CD4-positive, alpha-beta T cell treated with Interleukin-17A for 4 hours (primary cell): Measurements from ENCODE around the gene DDX27.

ENCODE experiments used
- DNase-seq: peaks from one replicate; pipeline ENCODE4 v3.0.0-alpha.2; 2020; ENCODE audit warnings: mixed read lengths

Gene DDX27

GRCh38 chr20:49279677-49280462, 60.7 kb downstream of the DDX27 start:
- no peak for DNase-seq

GRCh38 chr20:49280463-49281058, 61.3 kb downstream of the DDX27 start:
- DNase-seq: no peak

GRCh38 chr20:49281059-49281912, 62.1 kb downstream of the DDX27 start:
- DNase-seq: no peak

- no peak for DNase-seq
Measured at GRCh38 chr20:49281913-49282467, 62.8 kb downstream of the DDX27 start.

- no peak for DNase-seq
Measured at GRCh38 chr20:49282584-49283171, 63.5 kb downstream of the DDX27 start.

- no peak for DNase-seq
Measured at GRCh38 chr20:49283176-49283702, 64.0 kb downstream of the DDX27 start.

GRCh38 chr20:49283703-49284625, 64.7 kb downstream of the DDX27 start:
- no peak for DNase-seq

GRCh38 chr20:49284818-49285217, 65.6 kb downstream of the DDX27 start:
- no peak for DNase-seq

- no peak for DNase-seq
Measured at GRCh38 chr20:49285233-49285668, 66.0 kb downstream of the DDX27 start.

- no peak for DNase-seq
Measured at GRCh38 chr20:49285813-49286494, 66.7 kb downstream of the DDX27 start.

GRCh38 chr20:49286689-49287551, 67.7 kb downstream of the DDX27 start:
- DNase-seq: no peak

- DNase-seq: no peak
Measured at GRCh38 chr20:49287555-49288249, 68.5 kb downstream of the DDX27 start.

- DNase-seq: no peak
Measured at GRCh38 chr20:49288250-49288751, 69.1 kb downstream of the DDX27 start.

GRCh38 chr20:49288784-49289696, 69.8 kb downstream of the DDX27 start:
- no peak for DNase-seq

GRCh38 chr20:49290608-49291191, 71.5 kb downstream of the DDX27 start:
- no peak for DNase-seq

- DNase-seq: no peak
Measured at GRCh38 chr20:49291200-49291599, 72.0 kb downstream of the DDX27 start.

GRCh38 chr20:49292010-49292409, 72.8 kb downstream of the DDX27 start:
- no peak for DNase-seq
